ENCODE results near the gene TRIOBP.
A peak's percentile ranks its signal among the peaks of the same experiment; 100 is the strongest.
"Not testable (repeated sequence)": the region's sequence is repeated elsewhere in the genome, so short reads cannot be mapped to it uniquely, and the experiment has no call there.

The TRIOBP gene

DNA sequence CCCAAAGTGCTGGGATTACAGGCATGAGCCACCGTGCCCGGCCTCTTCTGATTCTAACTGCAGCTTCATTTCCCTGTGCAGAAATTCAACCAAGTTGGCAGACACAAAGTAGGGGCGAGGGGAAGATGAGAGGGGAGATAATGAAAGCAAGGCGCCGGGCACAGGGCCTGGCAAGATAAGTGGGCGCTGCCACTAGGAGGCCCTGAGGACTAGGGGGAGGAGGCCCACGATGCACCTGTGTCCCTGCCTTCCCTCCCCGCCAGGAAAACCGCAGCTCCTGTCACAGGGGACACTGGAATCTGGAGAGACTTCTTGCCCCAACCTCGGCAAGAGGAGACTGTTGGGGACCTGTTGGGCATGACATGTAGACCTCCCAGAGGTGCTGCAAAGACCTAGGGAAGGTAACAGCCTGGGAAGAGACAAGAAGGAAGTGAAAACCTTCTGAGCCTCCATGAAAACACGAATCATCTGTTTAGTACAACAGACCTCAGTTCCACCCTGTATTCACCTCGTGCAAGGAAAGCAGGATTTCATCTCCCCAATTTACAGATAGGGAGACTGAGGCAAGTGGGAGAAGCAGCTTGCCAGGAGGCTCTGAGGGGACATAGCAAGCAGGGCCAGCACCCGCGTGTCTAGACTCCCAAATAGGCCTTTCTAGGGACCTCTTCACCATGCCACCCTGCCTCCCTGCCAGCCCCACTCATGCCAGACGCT lies 24.5 kb upstream of the TRIOBP start:
- DNase-seq = peak in 1 of 4 experiments; percentile 19

DNA sequence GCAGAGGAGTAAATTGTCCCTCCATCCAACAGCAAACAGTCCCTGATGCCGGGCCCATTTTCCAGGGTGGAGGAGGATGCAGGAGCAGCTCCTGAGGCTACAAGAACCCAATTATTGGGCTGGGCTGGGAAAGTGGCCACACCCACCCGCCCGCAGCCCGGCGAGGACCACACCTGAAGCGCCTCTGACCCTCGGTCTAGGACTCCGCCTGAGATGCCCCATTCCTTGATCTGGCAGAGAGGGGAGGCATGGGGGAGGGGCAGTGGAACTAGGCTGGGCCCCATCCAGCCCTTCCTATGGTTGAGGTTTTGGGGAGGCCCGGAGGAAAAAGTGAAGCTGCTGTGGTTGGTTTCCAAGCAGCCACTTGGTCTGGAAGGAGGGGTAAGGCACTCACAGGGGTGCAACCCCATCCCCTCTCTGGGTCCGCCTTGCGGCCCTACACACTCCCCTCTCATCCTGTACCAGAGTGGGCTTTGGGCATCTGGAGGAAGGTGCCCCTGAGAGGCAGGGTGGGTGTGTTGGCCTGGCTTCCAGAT lies 23.9 kb upstream of the TRIOBP start:
- no peak for DNase-seq

DNA sequence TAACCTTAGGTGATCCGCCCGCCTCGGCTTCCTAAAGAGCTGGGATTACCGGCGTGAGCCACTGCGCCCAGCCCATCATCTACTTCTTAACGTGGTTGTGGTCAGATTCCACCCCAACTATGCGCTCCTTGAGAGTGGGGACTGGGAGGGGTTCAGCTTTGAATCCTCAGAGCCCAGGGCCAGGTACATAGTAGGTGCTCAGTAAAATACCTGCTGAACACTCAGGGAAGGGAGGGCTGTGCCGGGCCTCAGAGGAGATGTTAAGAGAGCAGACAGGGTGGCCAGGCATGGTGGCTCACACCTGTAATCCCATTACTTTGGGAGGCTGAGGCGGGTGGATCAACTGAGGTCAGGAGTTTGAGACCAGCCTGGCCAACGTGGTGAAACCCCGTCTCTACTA lies 22.6 kb upstream of the TRIOBP start:
- DNase-seq = no peak

DNA sequence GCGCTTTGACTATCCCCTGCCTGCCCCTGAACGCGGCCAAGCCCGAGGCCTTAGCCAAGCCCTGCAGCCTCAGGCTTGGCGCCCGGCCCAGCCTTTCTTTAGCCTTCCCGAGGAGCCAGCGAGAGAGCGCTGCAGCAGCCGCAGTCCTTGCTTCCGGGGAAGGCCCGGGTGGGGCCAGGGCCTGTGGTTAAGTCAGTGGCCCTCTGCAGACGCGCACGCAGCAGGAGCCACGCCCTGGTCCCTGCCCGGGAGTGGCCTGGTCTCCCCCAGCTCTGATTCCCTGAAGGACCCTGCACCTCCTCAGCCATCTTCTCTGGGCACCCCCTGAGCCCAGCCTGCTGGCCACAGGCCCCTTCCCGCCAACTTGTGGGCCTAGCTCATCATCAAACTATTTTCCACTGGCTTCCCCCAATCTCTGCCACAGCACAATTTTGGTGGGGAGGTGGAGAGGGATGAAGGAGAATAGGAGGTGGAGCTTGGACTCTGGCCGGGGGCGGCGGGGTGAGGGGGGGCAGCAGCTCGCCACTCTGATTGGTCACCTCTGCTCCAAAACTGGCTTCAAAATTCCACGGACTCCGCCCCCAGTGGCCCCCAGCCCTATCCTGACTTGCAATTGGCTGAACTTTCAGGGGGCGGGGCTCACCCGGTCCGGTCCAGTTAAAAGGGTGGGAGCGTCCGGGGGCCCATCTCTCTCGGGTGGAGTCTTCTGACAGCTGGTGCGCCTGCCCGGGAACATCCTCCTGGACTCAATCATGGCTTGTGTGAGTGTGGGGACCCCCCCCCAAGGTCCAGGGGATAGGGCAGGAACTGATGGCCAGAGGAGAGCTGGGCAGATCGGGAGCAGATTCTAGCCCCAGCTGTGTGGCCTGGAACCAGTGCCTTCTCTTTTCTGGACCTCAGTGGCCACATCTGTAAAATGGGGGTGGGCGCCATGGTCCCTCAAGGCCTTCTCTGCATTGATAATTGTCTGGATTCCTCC lies 21.6 kb upstream of the TRIOBP start, which contains the start of gene LGALS1:
TSS of gene LGALS1 (plus strand) at position 686 of the 979 bp plus-strand sequence. CDS start at position 753, 67 bp downstream.
- peak in 3 of 4 experiments; percentile 18 to 34 (median 21) for DNase-seq

DNA sequence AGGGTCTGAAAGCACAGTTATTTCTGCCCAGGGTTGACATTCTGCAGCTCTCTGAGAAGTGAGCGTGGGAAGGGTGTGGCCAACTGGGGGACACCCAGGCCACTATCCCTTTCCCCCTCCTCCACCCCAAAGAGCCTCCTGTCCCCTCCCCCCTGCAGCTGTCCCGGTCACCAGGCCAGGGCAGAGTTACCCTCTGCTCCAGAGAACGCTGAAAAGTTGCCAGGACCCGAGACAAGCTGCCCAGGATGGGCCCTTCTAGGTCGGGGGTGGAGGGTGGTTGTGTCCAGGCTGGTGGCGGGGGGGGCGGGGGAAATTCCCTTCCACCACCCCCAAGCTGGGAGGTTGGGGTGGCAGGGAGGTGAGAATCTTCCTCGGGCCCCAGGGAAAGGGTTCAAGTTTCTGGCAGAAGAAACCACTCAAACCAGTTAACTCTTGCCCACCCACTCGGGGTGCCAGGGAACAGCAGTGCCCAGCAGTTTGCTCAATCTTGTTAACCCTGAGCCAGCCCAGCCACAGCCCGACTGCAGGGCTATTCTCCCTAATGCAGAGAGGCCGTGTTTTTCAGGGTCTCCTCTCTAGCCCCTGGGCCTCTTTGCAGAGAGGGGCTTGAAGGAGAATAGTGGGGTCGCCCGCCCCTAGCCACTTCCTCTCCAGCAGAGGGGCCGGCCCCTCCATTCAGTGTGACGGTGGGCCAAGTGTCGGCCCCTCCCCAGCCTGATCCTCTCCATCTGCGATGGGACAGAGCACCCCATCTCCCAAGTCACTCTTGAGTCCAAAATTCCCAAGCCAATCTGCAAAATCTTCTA lies 20.7 kb upstream of the TRIOBP start:
- DNase-seq = no peak

DNA sequence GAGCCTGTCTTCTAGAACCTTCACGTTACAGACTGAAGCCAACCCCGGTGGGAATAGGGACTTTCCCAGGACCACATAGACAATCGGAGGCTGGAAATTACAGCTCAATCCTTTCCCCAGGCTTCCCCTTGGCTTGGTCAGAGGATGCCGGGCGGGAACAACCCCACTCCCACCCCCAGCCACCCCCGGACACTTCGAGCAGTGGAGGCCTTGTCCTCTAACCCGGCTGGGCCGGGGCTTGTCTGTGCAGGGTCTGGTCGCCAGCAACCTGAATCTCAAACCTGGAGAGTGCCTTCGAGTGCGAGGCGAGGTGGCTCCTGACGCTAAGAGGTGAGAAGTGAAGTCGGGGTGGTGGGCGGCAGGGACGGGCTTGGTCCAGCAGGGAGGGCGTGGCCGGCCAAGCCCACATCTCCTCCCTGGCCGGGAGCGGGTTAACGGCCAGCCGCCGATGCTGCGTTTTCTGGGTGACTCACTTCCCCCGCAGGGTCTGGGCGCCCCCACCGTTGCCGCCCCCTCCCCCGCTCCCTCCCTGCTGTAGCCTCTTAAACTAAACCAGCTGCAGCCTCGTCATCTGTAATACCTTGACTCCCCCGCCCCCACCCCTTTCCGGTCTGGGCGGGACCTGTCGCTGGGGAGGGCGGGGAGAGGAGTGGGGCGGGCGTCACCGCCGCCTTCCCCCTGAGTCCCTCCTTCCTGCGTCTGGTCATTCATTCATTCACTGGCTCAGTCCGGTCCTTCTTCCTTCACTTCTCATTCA lies 19.9 kb upstream of the TRIOBP start:
- peak; percentile 80 to 92 (median 88) for DNase-seq

DNA sequence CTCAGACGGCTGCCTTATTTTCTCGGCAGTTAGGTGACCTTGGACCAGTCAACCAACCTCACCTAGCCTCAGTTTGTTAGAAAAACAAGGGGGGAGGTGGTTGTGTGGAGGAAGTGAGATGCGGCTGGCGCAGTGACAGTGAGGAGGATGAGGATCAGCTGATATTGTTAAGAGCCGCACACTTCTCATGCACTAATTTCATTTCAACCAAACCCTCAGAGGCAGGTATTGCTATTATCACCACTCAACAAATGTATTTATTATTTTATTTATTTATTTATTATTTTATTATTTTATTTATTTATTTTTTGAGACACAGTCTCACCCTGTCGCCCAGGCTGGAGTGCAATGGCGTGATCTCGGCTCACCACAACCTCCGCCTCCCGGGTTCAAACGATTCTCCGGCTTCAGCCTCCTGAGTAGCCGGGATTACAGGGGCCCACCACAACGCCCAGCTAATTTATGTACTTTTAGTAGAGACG lies 19.3 kb upstream of the TRIOBP start:
- DNase-seq = peak in 1 of 4 experiments; percentile 58

DNA sequence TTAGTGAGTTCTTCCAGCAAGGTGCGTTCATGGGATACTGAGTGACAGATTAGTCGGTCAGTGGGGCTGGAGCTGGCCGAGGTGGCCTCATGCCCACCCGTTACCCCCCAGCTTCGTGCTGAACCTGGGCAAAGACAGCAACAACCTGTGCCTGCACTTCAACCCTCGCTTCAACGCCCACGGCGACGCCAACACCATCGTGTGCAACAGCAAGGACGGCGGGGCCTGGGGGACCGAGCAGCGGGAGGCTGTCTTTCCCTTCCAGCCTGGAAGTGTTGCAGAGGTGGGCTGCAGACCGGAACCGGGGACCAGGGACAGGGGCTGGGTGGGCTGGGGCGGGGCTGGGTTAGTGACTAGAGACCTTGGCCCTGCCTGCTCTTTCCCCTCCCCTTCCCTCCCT lies 18.5 kb upstream of the TRIOBP start:
- no peak for DNase-seq

DNA sequence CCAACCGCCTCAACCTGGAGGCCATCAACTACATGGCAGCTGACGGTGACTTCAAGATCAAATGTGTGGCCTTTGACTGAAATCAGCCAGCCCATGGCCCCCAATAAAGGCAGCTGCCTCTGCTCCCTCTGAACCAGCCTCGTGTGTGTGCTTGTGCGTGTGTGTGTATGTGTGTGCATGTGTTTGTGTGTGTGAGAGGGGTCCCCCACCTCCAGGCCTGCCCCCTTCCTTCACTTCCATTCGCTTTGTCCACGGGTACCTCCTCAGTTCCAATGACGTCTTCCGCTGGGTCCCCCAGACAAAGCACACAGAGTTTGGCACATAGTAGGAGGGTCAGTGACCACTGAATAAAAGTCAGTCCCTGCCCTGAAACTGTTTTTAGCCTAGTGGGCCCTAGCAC lies 17.2 kb upstream of the TRIOBP start:
- no peak for DNase-seq

DNA sequence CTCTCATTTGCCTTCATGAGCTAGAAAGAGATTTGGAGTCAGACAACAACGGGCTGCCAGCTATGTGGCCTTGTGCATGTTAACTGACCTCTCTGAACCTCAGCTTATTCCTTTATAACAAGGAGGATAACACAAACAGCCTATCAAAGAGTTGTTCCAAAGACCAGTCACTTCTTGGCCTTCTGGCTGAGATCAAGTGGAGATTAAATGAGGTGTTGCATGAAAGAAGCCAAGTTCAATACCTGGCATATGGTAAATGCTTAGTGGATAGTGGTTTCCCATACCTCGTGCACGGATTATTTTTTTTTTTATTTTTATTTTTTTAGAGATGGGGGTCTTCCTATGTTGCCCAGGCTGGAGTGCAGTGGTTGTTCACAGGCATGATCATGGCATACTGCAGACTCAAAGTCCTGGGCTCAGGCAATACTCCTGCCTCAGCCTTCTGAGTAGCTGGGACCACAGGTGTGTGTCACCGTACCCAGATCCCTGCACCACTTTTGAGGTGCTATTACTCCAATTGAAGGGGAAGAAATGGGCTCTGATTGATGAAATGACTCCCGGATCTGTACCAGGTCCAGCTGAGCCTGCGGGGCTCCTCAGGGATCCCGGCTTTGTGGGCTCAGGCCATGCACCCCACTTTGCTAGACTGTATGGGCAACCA lies 16.5 kb upstream of the TRIOBP start:
- DNase-seq = no peak

DNA sequence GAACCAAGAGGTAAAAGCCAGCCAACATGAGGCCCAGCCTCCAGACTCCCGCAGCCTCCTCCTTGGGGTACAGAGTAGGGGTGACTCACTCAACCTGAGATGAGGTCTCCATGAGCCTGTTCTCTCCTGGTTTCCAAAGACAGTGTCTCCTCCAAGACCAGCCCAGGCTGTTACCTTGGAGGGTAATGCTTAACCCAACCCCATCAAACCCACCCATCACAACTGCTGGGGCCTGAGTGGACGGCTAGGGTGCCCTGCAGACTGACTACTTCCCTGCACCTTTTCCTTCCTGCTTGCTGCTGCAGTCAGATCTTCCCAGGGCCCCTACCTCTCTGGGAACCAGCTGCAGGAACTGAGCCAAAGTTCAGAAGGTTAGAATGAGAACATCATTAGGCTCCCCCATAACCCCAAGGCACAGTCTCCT lies 15.8 kb upstream of the TRIOBP start:
- no peak for DNase-seq

DNA sequence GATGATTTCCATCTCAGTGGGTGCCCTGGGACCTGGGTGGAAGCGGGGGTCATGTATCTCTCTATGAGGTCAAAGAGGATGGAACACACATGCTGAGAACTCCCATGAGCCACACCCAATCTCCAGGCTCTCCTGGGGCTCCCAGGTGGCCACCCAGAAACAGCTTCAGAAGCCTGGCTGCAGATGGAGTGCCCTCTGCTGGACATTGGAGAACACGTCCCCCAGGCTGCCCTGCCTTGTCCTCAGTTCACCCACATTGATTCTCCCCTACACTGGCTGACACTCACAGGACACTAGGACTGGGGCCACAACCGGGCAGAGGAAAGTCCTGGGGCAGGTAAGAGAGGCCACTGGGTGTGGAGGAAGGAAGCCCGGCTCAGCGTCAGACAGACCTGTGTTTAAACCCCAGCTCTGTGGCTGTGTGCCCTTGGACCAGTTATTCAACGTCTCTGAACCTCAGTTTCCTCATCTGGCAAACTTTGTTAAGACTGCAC lies 15.2 kb upstream of the TRIOBP start:
- DNase-seq = peak; percentile 36 to 58 (median 56)

DNA sequence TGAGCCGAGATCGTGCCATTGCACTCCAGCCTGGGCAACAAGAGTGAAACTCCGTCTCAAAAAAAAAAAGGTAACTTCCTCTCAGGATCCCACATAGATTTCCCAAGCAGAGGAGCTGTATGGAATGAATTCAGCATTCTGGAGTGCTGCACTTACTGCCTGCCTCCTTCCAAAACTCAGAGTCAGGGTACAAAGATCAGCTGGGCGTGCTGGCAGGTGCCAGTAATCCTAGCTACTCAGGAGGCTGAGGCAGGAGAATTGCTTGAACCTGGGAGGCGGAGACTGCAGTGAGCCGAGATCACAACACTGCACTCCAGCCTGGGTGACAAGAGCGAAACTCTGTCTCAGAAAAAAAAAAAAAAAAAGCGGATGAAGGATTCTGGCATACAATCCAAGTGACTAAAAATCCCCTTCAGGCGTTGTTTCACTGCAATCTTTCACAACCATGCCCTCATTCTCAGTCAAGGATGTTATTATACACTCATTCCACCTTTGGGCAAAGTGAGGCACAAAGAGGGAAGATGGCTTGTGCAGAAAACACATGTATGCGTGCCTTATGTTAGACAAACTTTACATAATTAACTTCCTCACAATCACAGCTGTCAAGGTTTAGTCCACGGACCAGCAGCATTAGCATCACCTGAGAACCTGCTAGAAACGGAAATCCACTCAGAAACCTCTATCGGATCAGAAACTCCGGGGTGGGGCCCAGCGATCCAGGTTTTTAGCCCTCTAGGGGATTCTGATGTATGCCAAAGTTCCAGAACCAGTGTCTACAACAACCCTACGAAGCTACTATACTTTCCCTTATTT lies 11.8 kb upstream of the TRIOBP start:
- DNase-seq = no peak

DNA sequence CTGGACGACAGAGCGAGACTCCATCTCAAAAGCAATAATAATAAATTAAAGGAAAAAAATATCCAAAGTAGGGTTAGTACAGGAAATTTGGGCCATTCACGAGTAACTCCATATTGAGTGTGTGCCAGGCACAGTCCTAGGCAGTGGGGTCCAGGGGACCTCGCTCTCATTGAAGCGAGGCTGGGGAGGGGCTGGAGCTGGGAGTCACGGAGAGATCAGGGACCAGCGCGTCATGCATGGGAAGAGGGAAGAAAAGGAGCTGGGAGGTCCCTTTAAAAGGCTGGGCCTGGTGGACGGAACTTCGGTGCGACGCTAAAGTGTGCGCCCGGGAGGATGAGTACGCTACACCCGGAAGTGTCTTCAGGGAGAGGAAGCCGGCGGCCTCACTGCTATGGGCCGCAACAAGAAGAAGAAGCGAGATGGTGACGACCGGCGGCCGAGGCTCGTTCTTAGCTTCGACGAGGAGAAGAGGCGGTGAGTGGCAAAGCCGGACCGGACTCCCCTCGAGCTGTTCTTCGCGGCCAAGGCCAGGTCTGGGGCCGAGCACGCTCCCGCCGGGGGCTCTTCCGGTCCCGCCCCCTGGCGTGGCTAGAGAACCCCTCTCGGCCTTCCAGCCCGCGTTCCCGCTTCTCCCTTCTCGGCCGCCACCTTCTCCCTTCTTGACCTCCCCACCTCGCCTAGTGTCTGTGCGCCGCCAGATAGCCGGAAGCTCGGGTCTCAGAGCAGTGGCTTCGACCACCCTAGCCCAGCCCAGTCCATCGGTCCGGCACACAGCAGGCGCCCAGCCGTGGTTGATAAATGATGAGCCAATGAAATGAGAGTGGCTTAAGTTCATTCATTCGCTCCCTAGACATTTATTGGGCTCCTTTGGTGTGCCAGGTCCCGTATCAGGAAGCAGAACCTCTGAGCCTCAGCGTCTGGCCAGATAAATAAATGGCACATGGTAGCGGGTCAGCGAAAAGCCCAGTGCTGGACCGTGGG lies 10.6 kb upstream of the TRIOBP start, which contains the start of gene NOL12:
TSS of gene NOL12 (plus strand) at position 342 of the 981 bp plus-strand sequence. CDS start at position 392, 50 bp downstream.
- peak; percentile 39 to 49 (median 45) for DNase-seq

DNA sequence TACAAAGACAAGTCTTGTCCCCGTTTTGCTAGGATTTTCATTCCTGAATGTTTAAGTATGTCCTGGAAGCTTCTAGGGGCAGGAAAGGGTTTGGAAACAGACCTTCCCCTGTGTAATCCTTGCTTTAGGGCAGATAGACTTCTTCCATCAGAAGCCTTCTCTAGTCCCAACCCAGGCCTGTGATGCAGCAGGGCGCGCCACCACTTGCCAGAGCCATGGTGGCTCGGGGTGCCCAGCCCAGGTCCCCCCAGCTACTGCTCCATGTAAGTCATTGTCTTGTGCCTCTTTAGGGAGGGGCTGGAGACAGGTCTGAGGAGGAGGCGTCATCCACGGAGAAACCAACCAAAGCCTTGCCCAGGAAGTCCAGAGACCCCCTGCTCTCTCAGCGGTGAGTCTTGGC lies 6.4 kb upstream of the TRIOBP start:
- no peak for DNase-seq

DNA sequence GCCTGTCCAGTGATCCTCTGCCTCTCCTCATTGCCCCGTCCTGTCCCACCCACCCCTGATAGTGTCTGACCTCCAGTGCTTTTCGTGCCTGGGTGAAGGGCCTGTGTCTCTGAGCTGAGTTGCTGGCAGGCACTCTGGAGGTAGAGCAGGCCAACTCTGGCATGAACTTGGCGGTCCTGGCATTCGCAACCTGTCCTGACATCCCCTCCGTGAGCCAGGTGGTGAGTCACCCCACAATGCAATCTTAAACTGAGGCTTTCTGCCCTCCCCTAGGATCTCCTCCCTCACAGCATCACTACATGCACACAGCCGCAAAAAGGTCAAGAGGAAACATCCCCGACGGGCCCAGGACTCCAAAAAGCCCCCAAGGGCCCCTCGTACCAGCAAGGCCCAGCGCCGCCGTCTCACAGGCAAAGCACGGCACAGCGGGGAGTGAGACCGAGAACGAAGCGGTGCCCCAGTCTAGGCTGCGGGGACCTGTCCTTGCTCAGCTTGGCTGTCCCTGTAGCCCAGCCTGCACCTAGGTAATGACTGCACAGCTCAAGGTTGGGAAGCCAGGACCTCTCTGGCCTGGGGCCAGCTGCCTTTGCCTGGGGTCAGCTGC lies 5.8 kb upstream of the TRIOBP start:
- DNase-seq = no peak

DNA sequence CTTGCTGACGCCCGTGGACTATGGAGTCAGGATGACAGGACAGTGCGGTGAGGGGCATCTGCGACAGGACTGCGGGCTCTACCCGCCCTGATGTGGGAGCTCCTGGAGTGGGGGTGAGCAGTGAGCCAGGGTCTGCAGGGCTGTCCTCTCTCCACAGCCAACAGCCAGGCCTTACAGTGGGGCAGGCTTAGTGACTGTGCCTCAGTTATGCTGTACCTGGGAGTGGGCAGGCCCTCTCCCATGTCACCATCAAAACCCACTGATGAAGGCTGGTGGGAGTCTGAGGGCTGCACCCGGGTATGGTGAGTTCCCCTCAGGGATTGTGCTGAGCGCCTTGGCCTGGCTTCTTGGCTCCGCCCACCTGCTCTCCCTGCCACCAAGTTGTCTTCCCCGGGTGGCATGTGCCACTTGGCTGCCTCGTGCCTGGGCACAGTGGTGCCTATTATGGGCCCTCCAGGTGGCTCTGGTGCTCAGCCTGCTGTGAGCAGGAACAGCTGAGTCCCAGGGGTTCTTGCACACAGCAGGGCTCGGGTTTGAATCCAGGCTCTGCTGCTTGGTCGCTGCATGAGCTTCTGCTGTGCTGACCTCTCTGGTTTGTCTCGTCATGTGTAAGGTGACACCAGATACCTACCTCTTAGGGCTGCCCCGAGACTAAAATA lies 4.1 kb upstream of the TRIOBP start:
- DNase-seq = no peak

DNA sequence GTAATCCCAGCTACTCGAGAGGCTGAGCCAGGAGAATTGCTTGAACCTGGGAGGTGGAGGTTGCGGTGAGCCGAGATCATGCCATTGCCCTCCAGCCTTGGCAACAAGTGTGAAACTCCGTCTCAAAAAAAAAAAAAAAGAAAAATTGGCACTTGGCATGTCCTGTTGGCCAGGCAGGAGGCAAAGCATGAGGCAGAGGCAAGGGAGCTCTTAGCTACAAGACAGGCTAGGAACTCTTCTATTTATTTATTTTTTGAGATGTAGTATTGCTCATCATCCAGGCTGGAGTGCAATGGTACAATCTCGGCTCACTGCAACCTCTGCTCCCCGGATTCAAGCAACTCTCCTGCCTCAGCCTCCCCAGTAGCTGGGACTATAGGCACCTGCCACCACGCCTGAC lies 2.7 kb upstream of the TRIOBP start:
- not testable (repeated sequence) for DNase-seq
